Measurements from ENCODE around the gene OTX2.

- TF ChIP-seq CTCF (IDR thresholded peaks at IDR 0.05) = no peak
- TF ChIP-seq POLR2A (IDR thresholded peaks at IDR 0.05) = no peak
Measured at GRCh38 chr14:56812364-56813141, 2.3 kb upstream of the OTX2 start.

Data from body of pancreas (tissue), 4 donors.